ENCODE measurements around the gene NELL1. TPM values are rescaled to one million over a fixed set of nuclear protein-coding genes. Genes with fewer than 3 reads are reported as not detected.

NELL1 gene
- total RNA-seq, 2 donors from 2014 or later, result 0.09 to 0.11 TPM

GRCh38 chr11:20821470-20821869 lies 152.1 kb downstream of the NELL1 start:
- H3K4me1 ChIP-seq (ENCODE audit: control insufficient read depth, insufficient read depth, low read length), result no peaks in the 10 kb centered on the region
- H3K36me3 Mint-ChIP-seq (ENCODE audit: low read depth), result no peaks in the 10 kb centered on the region
- no peaks in the 10 kb centered on the region for H3K9me3 ChIP-seq (ENCODE audit: control insufficient read depth, low read length)
- no peak overlapping the region for H3K4me3 Mint-ChIP-seq
- no peaks in the 10 kb centered on the region for H3K4me1 Mint-ChIP-seq
- no peaks in the 10 kb centered on the region for H3K9me3 Mint-ChIP-seq
- no peaks in the 10 kb centered on the region for H3K27me3 Mint-ChIP-seq (ENCODE audit: insufficient read depth)
- no peak overlapping the region for H3K4me3 ChIP-seq (ENCODE audit: low read length)
- DNase-seq, result no peak
- H3K27me3 ChIP-seq (ENCODE audit: control insufficient read depth, insufficient read depth, low read length, poor library complexity, severe bottlenecking), result no peaks in the 10 kb centered on the region
- H3K27ac ChIP-seq (ENCODE audit: low read depth, low read length), result no peak overlapping the region
- no peak overlapping the region for H3K9ac ChIP-seq (ENCODE audit: extremely low read depth, low read length, poor library complexity, severe bottlenecking)
- H3K27ac Mint-ChIP-seq, result no peak overlapping the region
- no peak for TF ChIP-seq CTCF (conservative IDR thresholded peaks at IDR 0.05)
- H3K36me3 ChIP-seq (ENCODE audit: control insufficient read depth, insufficient read depth, low read length), result no peaks in the 10 kb centered on the region

- TF ChIP-seq CTCF (conservative IDR thresholded peaks at IDR 0.05), result no peak
- H3K36me3 ChIP-seq (ENCODE audit: control insufficient read depth, insufficient read depth, low read length), result no peaks in the 10 kb centered on the region
- Mint-ChIP-seq H3K27ac (no peak overlapping the region), H3K4me1 (no peaks in the 10 kb centered on the region), H3K4me3 (no peak overlapping the region), H3K36me3 (ENCODE audit: low read depth) (no peaks in the 10 kb centered on the region), H3K9me3 (no peaks in the 10 kb centered on the region), H3K27me3 (ENCODE audit: insufficient read depth) (no peaks in the 10 kb centered on the region)
- 45 to 80% methylated on average over 1 to 2 of the region's 2 CpGs for WGBS, 2 experiments (ENCODE audit: insufficient coverage in 1 of 2, insufficient read length in 1 of 2)
- H3K27ac ChIP-seq (ENCODE audit: low read depth, low read length), result no peak overlapping the region
- no peaks in the 10 kb centered on the region for H3K4me1 ChIP-seq (ENCODE audit: control insufficient read depth, insufficient read depth, low read length)
- H3K9ac ChIP-seq (ENCODE audit: extremely low read depth, low read length, poor library complexity, severe bottlenecking), result no peak overlapping the region
- H3K4me3 ChIP-seq (ENCODE audit: low read length), result no peak overlapping the region
- no peak for DNase-seq
- H3K27me3 ChIP-seq (ENCODE audit: control insufficient read depth, insufficient read depth, low read length, poor library complexity, severe bottlenecking), result no peaks in the 10 kb centered on the region
- H3K9me3 ChIP-seq (ENCODE audit: control insufficient read depth, low read length), result no peaks in the 10 kb centered on the region
These were observed 155.4 kb downstream of the NELL1 start for GRCh38 chr11:20824773-20825172.

- 82 to 83% methylated on average over 1 to 3 of the region's 3 CpGs for WGBS, 2 experiments (ENCODE audit: insufficient coverage in 1 of 2, insufficient read length in 1 of 2)
- H3K36me3 Mint-ChIP-seq (ENCODE audit: low read depth), result no peaks in the 10 kb centered on the region
These were observed 166.2 kb downstream of the NELL1 start for GRCh38 chr11:20835561-20835960.

More at GRCh38 chr11:20835561-20835960, 166.2 kb downstream of the NELL1 start:
- no peaks in the 10 kb centered on the region for H3K9me3 Mint-ChIP-seq
- H3K27ac Mint-ChIP-seq, result no peak overlapping the region
- Histone ChIP-seq H3K9ac (ENCODE audit: extremely low read depth, low read length, poor library complexity, severe bottlenecking) (no peak overlapping the region), H3K27ac (ENCODE audit: low read depth, low read length) (no peak overlapping the region), H3K4me1 (ENCODE audit: control insufficient read depth, insufficient read depth, low read length) (no peaks in the 10 kb centered on the region), H3K4me3 (ENCODE audit: low read length) (no peak overlapping the region), H3K36me3 (ENCODE audit: control insufficient read depth, insufficient read depth, low read length) (no peaks in the 10 kb centered on the region), H3K27me3 (ENCODE audit: control insufficient read depth, insufficient read depth, low read length, poor library complexity, severe bottlenecking) (no peaks in the 10 kb centered on the region), H3K9me3 (ENCODE audit: control insufficient read depth, low read length) (no peaks in the 10 kb centered on the region)
- H3K4me1 Mint-ChIP-seq, result peaks cover 6% of the 10 kb centered on the region
- no peak for TF ChIP-seq CTCF (conservative IDR thresholded peaks at IDR 0.05)
- no peaks in the 10 kb centered on the region for H3K27me3 Mint-ChIP-seq (ENCODE audit: insufficient read depth)
- no peak overlapping the region for H3K4me3 Mint-ChIP-seq
- DNase-seq, result no peak
